NCI-H187 treated with DMSO at 0.1 percent for 48 hours (cell line): ENCODE data around the gene SCNN1B.

Source experiments
- DNase-seq: peaks from one replicate; lab custom pipeline; 2025; lab: John Stamatoyannopoulos, UW

Gene SCNN1B

DNA sequence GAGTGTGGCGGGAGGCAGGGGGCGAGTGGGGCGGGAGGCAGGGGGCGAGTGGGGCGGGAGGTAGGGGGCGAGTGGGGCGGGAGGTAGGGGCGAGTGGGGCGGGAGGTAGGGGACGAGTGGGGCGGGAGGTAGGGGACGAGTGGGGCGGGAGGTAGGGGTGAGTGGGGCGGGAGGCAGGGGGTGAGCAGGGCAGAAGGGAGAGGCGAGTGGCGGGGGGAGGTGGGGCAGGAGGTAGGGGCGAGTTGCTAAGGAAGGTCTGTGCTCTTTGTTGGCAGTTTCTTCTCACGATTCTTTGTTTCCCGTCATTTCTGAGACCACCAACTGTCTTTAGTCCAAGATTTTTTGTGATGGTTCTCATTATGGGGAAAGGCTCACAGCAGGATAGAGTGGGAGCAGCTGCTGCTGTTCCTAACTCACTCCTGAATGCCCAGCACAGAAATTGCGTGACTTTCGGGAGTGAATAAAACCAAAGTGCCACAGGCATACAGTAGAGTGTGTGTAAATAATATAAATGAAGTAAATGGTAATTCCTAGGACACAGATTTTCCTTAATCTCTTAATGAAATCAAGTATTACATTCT lies 106.2 kb downstream of the SCNN1B start:
- no peak for DNase-seq

DNA sequence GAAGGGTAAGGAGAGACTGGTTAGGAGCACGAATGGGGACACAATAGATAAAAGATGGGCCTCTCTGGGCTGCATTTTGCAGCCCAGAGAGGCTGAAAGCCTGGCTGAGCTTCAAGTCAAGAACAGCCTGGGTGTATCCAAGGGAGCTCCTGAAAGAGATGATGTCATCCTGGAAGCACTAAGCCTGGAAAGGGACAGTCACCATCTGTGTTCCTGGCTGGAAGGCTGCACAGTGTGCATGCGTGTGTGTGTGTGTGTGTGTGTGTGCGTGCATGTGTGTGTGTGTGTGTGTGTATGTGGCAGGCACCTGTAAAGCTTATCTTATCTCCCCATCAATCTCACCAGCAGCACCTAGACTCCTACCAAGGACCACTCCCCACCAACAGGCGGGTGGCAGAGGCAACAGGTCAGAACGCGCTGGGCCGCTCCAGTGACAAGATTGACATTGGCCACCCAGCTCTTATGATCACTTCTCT lies 106.8 kb downstream of the SCNN1B start:
- no peak for DNase-seq

DNA sequence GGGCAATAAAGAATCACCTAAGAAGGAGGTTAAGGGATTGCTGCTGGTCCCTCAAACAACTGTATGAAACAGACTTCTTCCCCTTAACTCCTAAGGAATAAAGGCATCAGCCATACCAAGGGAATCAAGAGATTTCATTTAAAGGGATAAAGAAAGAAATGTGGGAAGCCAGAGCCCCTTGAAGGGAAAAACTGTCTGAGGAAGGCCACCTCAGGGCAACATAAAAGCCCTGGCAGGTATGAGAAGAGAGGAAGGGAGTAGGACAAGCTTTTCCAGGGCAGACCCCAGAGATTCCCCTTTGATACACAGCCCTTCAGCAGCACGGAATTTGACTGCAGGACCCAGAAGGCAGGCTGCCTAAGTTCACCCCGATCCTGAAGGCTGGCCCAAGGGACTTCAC lies 107.4 kb downstream of the SCNN1B start:
- no peak for DNase-seq

DNA sequence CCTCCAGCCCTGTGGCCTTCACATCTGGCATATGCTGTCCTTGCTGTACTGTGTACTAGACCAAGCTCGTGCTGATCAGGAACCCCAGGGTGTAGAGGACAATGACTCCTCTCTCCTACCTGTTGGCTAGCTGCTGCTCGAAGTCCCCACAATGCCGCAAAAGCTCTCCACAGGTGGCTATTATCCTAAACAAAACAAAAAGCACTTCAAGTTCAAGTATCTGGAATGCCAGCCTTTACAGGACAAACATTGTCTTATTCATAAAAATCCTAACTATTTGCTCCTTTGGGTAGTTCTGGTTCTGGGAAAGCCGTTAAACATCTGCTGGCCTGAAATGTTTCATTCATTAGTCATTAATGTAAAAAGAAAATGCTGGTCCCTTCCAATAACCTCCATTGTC lies 108.1 kb downstream of the SCNN1B start:
- DNase-seq = no peak

DNA sequence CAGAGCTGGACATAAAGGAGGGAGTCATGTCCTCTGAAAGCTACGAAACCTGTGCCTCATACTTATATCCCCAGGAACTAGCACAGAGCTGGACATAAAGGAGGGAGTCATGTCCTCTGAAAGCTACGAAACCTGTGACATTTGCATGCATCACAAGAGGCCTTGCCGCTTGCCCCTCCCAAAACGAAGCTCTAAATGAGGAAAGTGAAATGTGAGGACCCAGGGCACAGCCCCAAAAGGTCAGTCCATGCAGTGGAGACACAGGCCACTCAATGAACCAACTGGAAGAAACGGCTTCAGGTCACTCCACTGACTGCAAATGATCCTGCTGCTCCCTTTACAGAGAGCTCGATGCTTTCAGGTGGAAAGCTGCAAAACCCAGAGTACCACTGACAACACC lies 112.6 kb downstream of the SCNN1B start:
- DNase-seq = no peak

DNA sequence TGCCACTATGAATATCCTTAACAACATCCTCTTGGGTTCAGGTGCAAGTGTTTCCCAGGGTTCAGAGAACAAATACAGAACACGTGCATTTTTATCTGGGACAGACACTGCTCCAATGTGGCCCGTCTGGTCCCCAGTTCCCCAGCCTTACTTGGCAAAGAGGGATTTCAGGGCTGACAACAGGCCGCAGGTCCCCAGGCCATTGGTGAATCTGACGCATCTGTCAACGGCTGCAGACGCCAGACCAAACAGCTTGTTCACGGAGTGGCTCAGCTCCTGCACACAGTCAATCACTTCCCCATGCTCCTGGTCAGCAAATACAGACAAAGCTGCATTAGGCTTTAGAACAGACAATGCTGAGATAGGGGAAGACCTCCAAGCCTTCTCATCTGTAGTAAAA lies 114.7 kb downstream of the SCNN1B start:
- DNase-seq = no peak

DNA sequence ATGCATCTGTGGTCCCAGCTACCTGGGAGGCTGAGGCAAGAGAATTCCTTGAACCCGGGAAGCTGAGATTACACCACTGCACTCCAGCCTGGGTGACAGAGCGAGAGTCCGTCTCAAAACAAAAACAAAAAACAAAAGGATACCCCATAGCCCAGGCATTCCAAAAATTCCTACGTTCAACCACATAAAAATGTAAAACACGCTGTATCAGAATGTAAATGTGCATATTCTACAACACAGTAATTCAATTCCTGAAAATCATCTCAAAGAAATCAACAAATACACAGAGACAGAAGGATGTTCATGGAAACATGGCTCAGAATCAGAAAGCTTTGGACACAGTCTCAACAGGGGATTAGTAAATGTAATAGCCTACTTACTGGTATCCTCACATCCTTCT lies 117.9 kb downstream of the SCNN1B start:
- no peak for DNase-seq

DNA sequence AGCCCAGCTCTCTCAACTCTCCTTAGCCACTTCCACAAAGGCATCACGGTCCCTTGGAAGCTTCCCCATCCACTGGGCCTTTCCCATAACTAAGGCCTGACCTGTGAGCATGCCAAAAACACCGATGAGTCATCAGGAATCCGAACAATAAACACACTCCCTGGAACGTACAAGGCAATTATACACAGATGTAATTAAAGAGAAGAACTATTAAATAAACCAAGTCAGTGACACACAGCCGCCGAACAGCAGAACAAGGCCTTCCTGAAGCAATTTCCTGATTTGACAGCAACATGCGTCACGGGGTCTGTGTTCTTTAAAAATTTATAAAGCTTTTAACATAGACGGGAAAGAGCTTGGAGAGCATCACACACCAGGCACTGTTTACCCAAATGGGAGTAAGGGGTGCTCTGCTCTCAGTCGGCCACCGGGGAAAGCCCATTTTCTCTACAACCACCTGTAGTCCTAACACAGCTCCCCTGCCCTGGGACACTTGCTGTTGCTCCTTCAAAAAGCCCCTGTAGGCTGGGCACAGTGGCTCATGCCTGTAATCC lies 121.5 kb downstream of the SCNN1B start:
- no peak for DNase-seq

DNA sequence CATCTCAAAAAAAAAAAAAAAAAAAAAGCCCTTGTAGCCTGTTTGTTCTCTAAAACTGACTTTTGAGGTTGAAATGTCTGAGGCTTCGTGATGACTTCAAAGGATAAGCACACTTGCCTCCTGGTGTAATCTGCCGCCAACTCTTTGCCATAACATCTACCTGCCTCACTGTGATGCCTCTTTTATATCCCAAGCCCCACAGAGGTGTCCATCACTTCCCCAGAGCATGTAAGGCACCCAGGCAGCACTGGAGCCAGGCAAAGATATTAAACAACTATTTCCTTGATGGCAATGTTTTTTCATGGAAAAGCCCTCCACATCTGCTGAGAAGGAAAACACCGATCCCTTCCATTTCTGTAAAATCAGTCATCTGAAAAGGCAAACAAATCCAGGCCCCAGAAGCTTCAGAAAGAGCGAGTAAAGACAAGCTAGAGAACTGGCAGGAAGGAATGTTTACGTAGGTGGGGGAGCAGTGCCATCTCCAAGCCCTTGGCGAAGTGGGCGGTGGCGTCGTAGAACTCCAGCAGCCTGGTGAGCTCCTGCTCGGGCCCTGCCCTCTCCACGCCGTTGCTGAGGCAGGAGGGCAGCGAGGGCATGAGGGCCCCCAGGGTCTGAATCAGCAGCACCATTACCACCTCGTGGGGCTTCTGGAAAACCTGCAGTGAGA lies 122.3 kb downstream of the SCNN1B start:
- peak; percentile 27 for DNase-seq

DNA sequence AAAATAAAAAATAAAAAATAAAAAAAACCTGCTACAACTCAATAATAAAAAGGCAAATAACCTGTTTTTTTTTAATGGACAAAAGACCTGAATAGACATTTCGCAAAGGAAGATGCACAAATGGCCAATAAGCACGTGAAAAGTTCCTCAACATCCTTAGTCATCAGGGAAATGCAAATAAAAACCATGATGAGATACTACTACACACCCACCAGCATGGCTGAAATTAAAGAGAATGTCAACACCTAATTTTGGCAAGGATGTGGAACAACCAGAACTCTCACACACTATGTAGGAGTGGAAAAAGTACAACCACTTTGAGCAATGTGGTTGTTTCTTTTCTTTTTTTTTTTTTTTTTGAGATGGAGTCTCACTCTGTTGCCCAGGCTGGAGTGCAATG lies 126.2 kb downstream of the SCNN1B start:
- DNase-seq = no peak
